HG02798 (cell line): ENCODE measurements around the gene HCN2.
"Not testable (repeated sequence)": the region's sequence is repeated elsewhere in the genome, so short reads cannot be mapped to it uniquely, and the experiment has no call there.

Experiments
- ATAC-seq: cut with Tn5 transposase; IDR thresholded peaks from one replicate; pipeline ENCODE4 v1.9.1; 2021; ENCODE audit warnings: mild to moderate bottlenecking; ENCODE audit not compliant: unreplicated experiment, poor library complexity

The HCN2 gene

DNA sequence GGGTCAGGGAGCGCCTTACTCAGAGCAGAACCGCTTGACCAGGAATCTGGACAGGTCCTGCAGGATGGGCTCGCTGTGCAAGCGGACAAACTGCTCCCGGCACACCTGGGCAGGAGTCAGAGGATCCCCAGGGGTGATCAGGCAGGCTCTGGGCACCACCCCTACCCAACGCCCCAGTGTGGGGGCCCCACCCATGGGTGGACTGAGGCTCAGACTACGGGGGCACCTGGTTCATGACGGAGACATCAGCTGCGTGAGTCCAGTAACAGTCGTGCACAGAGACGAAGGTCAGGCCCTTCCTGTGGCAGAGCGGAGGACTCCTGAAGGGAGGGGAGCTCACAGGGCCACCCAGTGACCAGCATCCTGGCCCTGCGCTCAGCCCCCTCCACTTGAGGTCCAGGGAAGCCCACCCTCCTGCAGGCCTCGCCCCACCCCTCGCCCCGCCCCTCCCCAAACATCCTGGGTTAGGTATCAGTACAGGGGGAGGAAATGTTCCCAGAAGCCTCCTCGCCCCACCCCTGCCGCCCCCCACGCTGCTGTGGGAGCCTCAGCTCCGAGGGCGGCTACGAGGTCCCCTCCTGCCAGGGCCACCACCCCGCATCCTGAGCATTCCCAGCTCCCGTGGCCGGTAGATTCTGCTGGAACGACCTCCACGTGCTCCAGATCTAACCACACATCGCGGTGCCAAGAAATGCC lies 28.0 kb downstream of the HCN2 start:
- ATAC-seq, result no peak

DNA sequence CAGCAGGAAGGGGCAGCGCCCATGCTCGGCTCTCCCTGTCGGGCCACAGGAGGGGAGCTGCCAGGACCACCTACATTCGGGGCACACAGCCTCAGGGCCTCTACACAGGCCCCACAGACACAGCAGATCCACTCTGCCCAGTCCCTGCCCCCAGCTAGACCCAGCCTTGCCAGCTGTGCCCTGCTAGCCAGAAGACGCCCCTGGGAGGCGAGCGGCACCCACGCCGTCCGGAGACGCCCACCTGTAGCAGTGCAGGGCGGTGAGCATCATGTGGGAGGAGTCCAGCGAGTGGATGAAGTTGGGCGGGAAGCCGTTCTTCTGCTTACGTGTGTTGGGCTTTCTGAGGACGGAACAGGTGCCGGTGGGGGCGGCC lies 28.6 kb downstream of the HCN2 start:
- no peak for ATAC-seq

DNA sequence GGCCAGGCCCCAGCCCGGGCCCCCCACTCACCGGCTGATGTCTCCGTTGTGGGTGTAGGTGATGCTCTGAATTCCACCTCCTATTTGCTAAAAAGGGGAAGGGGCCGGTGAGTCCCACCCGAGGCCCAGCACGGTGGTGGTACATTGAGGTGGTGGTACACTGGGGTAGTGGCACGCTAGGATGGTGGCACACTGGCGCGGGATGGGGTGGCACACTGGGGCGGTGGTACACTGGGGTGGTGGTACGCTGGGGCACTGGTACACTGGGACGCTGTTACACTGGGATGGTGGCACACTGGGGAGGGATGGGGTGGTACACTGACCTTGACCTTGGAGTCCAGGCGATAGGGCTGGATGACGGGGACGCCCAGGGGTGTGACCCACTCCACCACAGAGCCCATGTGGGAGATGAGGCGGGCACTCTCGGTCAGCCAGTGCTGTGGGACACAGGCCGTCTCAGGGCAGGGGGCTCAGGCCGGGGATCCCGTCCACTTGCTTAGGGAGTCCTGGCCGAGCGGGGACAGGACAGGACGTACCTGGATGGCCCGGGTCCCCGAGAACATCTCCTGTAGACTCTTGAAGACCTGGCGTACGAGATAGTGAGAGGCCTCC lies 29.1 kb downstream of the HCN2 start:
- ATAC-seq, result no peak

DNA sequence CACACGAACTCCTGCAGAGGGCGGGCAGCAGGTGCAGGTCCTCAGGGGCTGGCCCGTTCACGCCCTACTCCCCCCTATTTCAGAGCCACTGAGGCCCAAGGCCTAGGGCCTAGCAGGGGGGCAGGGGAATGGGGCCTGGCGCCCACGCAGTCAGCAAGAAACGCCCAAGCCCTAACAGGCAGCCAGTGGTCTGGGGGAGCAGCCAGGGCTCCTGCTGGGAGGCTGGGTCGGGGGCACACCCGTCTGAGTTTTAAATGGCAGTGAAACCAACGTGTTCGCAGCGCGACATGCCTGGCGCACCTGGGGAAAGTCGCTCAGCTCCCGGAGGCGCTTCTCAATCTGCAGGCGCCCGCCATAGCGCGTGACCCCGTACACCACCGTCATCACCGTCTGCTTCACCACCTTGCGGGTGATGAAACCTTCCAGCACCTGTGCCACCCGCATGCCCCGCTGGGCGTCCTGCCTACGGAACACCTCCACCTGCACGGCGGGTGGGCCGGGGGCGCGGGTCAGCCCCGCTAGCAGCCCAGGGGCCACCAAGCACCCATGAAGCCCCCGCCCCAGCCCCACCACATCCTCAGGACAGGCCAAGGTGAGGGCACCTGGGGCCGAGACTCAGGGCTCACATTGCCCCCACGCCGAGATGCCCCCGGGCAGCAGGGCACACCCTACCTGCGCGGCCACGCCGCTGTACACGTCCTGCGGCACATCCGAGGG lies 29.8 kb downstream of the HCN2 start:
- ATAC-seq, result no peak

DNA sequence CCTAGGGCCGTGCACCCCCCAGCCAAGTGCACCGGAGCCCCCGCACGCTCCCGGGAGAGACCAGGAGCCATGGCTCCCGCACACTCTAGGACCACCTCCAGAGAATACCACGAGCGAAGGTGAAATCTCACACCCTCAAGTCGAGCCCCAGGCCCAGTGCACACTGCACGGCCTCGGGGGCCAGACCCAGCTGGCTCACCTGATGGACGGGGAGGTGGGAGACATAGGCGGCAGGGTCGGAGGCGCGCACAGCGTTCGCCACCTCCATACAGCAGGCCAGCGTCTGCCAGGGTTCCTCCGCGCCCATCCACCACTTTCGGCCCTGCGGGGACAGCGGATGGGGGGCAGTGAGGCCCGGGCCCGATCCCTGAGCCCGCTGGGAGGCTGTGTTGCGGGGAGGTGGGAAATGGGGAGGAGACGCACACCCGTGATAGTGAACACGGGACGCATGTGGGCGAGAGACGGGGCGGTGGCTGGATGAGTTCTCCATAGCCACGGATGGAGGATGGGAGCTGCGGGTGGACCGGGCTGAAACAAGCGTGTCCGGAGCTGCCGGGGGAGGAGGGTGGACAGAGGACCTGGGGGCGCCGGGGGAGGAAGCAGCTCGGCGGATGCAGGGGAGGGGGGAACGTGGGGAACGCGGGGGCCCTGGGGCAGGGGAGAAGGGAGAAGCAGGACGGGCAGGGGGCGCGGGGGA lies 30.6 kb downstream of the HCN2 start:
- ATAC-seq, result no peak

DNA sequence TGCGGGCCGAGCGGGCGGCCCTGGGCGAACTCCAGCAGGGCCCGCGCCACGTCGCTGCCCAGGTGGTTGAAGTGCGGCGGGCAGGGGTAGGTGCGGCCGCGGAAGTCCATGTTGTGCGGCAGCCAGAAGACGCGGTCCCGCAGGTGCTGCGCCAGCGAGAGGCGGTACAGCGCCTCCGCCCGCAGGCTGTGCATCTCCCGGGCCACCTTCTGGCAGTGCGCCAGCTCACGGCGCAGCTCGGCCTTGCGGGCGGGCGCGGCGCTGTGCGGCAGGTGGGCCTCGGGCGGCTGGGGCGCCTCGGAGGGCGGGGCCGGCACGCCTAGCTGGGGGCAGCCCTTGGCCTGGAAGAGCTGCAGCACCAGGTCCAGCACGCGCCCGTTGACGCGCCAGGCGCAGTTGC lies 31.5 kb downstream of the HCN2 start:
- not testable (repeated sequence) for ATAC-seq

DNA sequence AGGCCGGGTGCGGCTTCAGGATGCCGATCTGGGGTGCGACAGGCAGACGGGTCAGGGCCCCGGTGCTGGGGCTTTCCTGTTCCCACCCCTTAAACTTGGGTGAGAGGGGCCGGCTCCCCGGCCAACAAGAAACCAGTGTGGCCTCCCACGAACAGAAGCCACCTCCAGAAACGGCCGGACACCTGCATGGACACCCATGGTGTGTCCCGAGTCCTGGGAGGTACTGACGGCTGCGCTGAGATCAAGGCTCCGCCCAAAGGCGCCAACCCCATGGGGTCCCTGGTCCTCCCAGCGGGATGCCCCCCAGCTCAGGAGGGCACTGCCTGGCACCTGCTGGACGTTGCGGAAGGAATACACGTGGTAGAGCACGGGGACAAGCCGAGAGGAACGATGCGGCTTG lies 32.1 kb downstream of the HCN2 start:
- ATAC-seq, result no peak

DNA sequence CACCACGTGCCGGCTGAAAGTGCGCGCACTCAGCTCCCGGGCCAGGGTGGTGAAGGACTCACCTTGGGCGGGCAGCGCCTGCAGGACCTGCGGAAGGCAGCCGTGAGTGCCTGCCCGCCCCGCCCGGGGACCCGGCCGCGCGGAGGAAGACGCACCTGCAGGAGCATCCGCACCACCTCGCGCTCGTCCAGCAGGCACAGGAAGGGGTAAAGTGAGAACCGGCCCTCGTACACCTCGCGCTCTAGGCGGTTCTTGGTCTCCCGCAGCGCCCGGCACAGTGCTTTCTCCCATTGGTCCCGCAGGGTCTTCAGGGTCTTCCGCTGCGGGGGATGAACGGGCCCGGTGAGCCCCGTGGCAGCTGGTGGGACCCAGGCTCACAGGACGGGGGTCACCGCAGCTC lies 33.0 kb downstream of the HCN2 start:
- no peak for ATAC-seq

DNA sequence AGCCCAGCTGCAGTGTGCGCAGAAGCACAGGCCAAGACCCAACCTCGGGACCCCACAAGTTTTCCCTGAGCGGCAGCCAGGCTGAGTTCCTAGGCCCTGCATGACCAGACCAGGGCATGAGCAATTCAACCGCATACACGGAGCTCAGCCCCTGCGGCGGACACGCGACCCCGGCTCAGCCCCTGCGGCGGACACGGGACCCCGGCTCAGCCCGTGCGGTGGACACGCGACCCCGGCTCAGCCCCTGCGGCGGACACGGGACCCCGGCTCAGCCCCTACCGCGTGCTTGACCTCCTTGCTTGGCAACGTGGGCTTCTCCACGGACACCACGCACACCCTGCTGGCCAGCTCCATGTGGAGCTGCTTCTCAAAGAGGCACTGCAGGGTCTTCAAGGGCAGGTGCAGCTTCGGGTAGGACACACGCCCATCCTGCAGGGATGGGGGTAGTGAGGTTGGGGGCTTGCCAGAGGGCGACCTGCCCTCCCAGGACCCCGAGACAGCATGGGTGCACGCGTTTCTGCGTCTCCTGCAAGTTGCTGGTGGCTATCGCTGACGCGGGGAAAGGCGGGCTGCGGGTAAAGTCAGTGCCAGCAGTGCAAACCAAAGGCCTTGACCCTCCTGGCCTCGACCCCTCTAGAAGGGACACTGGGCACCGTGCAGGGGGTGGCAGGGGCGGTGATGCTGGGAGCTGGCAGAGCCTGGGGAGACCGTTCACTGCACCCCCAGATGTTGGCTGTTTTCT lies 33.7 kb downstream of the HCN2 start:
- ATAC-seq, result no peak

DNA sequence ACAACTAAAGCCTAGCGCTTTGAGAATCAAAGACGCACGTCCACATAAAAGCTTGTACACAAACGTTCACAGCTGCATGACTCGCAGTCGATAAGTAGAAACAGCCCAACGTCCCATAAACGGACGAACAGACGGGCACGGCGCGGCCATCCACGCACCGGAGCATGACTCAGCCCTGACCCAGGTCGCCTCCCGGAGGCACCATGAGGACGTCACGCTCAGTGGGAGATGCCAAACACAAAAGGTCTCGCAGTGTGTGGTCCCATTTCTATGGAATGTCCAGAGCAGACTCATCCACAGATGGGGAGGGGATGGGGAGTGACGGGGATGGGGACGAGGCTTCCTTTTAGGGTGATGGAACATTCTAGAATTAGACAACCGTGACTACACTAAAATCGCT lies 34.3 kb downstream of the HCN2 start:
- no peak for ATAC-seq

DNA sequence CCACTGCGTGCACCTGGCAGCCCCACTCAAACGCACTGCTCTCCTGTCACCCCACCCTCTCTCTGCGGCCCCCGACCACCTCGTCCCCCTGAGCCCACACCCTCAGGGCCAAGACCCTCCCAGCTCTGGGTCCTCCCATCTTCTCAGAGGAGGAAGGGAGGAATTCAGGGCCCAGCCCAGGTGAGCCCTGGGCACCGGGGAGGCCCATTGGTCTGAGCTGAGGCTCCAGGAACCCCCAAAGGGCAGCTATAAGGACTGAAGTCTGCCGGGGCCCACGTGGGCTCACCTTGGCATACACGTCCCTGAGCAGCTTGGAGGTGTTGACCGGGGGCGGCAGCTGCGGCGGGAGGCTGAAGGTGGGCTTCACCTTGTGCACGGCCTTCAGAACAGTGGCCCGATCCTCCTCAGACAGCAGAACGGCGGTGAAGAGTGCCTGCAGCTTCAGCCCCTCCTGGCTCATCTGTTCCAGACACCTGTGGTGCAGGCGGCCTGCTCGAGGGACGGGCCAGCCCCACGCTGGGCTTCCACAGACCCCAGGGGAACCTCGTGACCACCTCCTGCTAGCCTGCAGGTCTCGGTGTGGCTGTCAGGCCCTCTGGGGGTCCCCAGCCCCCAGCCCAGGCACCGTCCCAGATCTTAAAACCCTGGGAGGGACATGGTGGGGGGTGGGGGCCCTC lies 34.9 kb downstream of the HCN2 start:
- ATAC-seq, result no peak

DNA sequence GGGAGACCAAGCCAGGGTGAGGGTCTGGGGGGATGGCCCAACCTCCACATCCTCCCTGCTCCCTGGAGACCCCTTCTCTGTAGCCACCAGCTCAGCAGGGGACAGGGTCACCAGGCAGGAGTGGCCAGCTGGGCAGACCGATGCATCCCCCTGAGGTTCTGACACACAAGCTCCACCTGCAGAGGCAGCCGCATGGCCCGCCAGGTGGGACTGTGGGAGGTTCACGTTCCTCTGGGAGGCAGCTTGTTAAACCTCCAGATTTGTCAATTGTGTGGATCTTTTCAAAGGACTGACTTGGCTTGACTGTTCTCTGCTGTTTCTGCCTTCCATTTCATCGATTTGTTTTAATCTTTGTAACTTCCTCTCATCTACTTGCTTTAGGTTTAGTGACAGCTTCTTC lies 35.6 kb downstream of the HCN2 start:
- ATAC-seq, result no peak

DNA sequence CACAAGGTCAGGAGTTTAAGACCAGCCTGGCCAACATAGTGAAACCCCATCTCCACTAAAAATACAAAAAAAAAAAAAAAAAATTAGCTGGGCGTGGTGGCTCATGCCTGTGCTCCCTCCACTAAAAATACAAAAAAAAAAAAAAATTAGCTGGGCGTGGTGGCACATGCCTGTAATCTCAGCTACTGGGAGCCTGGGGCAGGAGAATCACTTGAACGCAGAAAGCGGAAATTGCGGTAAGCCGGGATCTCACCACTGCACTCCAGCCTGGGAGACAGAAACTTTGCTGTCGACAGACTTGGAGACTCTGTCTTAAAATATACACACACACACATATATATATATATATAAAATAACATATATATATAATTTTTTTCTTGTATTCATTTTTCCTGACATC lies 36.9 kb downstream of the HCN2 start:
- ATAC-seq, result not testable (repeated sequence)

DNA sequence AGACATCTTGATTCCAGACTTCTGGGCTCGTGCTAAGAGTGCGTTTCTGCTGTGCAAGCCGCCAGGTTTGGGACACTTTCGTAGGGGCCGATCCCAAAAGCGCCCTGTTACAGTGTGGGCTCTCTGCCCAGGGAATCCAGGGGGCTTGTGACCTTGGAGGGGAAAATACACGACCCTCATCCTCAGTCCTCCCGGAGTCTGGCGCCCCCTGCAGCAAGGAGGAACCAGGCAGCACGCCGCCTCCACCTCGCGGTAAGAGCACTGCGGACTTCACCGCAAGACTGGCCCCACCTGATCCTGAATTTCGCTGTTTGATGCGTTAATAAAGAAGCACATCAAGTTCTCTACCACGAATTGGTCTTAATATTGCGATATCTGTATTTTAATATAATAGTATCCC lies 38.5 kb downstream of the HCN2 start:
- no peak for ATAC-seq

DNA sequence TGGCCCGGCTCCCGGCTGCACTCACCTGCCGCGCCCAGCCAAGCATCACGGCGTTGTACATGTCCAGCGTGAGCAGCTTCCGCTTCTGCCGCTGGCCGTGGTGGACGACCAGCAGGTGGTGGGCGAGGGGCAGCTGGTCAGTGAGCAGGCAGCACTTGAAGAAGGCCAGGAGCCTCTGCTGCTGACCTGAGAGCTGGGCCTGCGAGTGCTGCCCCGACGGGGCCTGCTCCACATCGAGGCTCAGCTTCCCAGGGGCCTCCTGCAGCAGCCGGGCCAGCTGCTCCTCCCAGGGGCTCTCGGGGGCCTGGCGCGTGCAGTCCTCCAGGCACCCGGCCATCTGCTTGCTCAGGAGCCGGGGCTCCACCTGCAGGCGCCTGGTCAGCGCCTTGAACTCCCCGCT lies 39.8 kb downstream of the HCN2 start:
- ATAC-seq, result not testable (repeated sequence)

DNA sequence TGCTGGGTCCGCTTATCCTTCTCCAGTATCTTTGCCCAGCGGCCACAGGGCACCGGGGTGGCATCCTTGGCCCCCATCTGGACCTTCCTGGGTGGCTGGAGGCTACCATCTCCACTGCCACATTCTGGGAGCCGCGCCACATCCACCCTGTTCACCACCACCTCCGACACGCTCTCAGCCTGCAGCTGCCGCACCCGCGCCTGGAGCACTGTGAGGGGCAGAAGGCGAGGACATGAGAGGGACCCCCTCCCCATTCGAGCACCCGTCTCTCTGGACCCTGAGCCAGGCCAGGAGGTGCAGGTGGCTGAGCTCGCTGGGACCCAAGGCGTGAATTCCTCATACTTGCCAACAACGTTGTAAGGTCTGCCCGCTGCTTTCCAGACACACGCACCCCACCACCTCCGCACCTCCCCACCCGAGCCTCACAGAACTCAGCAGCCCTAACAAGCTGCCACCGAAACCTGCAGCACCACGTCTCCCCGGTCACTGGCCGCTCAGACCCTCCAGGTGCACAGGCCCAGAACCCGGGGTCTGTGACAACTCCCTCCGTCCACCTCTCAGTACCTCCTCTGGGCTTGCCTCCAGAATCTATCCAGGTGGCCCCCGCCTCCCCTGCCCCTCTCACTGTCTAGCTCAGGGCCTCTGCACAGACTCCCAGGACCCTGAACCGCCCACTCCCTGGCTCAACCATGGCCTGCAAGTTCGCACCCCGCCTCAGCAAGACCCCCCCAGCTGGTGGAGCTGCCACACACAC lies 40.5 kb downstream of the HCN2 start:
- ATAC-seq, result no peak

DNA sequence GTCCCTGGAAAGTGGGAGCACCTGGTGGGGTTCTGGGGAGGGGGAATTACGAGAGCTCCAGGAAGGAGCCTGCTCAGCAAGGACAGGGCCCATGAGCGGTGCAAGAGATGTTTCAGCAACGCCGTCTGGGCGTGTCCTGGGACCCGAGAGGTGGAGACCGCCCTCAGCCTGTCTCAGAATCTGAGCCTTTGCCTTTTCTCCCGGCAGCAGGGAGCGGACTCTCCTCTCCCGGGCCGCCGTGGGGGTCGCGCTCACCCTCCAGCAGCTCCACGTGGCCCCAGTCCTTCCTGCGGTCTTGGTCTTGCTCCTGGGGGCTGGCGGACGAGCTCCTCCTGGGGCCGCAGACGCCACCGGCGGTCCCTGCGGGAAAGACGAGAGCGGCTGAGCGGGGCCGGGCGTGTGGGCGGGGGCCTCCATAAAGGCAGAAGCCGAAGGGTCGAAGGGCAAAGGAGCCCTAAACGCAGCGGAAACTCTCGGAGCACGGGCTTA lies 42.9 kb downstream of the HCN2 start:
- peak; percentile 10 for ATAC-seq

DNA sequence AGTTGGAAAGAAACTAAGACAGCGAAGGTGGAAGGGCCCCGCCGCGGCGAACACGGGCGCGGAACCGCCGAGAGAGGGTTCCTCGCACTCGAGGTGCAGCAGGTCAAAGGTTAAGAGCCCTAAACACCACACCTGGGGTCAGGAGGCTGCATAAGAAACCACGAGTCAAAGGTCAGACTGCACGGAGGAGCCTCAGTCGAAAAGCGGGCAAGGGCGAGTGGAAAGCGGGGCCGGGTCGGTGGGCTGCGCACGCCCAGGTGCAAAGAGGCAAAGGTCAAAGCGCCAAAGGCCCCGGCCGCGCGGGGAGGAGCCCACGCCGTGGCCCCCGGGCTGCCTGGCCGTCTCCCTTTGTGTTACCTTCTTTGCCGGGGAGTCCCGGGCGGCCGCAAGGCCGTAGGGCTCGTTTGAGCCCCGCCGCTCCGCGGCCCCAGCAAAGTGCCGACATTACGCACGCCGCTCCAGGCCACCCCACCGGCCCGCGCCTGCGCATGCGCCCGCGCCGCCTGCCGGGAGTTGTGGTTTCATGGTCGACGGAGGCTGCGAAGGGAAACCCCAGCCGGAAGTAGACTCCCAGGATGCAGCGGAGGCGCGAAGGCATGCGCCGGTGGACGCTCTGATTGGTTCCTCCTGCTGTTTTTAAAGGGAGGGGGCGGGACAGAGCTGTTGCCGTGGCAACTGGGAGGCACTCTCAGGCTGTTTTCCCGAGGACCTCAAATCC lies 43.5 kb downstream of the HCN2 start, which contains the start of gene POLRMT:
Gene POLRMT (minus strand): TSS at position 470 of the 718 bp plus-strand sequence. CDS start 25 bp downstream, at position 445.
- peak; percentile 96 for ATAC-seq
